ENCODE results near the gene ZNF428. TPM values are rescaled to one million over a fixed set of nuclear protein-coding genes. Genes with fewer than 3 reads are reported as not detected.

ZNF428 gene
- total and polyA plus RNA-seq, 2 of the 8 experiments (the other 6 are each of a cell fraction or from before 2014, with no cell fraction given) = 7.8 to 16.7 TPM

GRCh38 chr19:43636121-43636683 is 16.8 kb upstream of the ZNF428 start (continued):
- TF ChIP-seq CBX5 (IDR thresholded peaks at IDR 0.05; ENCODE audit: low read depth, low read length) (no peak), SIX5 (IDR thresholded peaks at IDR 0.05; ENCODE audit: low read depth, low read length) (no peak), MAFK (IDR thresholded peaks at IDR 0.05; ENCODE audit: low read depth, low read length) (peak; percentile 61; the same call in 1 of the 2 replicates), SP1 (IDR thresholded peaks at IDR 0.05; ENCODE audit: low read depth, low read length) (peak; percentile 72; the same call in 1 of the 2 replicates), PHF8 (conservative IDR thresholded peaks at IDR 0.05; ENCODE audit: low read depth, low read length) (no peak), RAD21 (IDR thresholded peaks at IDR 0.05 in 1 of 2, conservative IDR thresholded peaks at IDR 0.05 in 1 of 2; ENCODE audit: low read depth in 2 of 2, low read length in 2 of 2) (no peak), FOSL1 (IDR thresholded peaks at IDR 0.05; ENCODE audit: insufficient read depth, low read depth, low read length) (no peak), ATF2 (IDR thresholded peaks at IDR 0.05; ENCODE audit: low read length) (no peak)
- TF ChIP-seq, protein P1, sequence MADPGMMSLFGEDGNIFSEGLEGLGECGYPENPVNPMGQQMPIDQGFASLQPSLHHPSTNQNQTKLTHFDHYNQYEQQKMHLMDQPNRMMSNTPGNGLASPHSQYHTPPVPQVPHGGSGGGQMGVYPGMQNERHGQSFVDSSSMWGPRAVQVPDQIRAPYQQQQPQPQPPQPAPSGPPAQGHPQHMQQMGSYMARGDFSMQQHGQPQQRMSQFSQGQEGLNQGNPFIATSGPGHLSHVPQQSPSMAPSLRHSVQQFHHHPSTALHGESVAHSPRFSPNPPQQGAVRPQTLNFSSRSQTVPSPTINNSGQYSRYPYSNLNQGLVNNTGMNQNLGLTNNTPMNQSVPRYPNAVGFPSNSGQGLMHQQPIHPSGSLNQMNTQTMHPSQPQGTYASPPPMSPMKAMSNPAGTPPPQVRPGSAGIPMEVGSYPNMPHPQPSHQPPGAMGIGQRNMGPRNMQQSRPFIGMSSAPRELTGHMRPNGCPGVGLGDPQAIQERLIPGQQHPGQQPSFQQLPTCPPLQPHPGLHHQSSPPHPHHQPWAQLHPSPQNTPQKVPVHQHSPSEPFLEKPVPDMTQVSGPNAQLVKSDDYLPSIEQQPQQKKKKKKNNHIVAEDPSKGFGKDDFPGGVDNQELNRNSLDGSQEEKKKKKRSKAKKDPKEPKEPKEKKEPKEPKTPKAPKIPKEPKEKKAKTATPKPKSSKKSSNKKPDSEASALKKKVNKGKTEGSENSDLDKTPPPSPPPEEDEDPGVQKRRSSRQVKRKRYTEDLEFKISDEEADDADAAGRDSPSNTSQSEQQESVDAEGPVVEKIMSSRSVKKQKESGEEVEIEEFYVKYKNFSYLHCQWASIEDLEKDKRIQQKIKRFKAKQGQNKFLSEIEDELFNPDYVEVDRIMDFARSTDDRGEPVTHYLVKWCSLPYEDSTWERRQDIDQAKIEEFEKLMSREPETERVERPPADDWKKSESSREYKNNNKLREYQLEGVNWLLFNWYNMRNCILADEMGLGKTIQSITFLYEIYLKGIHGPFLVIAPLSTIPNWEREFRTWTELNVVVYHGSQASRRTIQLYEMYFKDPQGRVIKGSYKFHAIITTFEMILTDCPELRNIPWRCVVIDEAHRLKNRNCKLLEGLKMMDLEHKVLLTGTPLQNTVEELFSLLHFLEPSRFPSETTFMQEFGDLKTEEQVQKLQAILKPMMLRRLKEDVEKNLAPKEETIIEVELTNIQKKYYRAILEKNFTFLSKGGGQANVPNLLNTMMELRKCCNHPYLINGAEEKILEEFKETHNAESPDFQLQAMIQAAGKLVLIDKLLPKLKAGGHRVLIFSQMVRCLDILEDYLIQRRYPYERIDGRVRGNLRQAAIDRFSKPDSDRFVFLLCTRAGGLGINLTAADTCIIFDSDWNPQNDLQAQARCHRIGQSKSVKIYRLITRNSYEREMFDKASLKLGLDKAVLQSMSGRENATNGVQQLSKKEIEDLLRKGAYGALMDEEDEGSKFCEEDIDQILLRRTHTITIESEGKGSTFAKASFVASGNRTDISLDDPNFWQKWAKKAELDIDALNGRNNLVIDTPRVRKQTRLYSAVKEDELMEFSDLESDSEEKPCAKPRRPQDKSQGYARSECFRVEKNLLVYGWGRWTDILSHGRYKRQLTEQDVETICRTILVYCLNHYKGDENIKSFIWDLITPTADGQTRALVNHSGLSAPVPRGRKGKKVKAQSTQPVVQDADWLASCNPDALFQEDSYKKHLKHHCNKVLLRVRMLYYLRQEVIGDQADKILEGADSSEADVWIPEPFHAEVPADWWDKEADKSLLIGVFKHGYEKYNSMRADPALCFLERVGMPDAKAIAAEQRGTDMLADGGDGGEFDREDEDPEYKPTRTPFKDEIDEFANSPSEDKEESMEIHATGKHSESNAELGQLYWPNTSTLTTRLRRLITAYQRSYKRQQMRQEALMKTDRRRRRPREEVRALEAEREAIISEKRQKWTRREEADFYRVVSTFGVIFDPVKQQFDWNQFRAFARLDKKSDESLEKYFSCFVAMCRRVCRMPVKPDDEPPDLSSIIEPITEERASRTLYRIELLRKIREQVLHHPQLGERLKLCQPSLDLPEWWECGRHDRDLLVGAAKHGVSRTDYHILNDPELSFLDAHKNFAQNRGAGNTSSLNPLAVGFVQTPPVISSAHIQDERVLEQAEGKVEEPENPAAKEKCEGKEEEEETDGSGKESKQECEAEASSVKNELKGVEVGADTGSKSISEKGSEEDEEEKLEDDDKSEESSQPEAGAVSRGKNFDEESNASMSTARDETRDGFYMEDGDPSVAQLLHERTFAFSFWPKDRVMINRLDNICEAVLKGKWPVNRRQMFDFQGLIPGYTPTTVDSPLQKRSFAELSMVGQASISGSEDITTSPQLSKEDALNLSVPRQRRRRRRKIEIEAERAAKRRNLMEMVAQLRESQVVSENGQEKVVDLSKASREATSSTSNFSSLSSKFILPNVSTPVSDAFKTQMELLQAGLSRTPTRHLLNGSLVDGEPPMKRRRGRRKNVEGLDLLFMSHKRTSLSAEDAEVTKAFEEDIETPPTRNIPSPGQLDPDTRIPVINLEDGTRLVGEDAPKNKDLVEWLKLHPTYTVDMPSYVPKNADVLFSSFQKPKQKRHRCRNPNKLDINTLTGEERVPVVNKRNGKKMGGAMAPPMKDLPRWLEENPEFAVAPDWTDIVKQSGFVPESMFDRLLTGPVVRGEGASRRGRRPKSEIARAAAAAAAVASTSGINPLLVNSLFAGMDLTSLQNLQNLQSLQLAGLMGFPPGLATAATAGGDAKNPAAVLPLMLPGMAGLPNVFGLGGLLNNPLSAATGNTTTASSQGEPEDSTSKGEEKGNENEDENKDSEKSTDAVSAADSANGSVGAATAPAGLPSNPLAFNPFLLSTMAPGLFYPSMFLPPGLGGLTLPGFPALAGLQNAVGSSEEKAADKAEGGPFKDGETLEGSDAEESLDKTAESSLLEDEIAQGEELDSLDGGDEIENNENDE (IDR thresholded peaks at IDR 0.05; ENCODE audit: insufficient replicate concordance, low read length) = no peak
